ENCODE data around the gene NUFIP2. TPM values are rescaled to one million over a fixed set of nuclear protein-coding genes. Genes with fewer than 3 reads are reported as not detected.

Gene NUFIP2
- total and polyA plus RNA-seq, 10 of the 15 experiments (the other 5 are each of a cell fraction or from before 2014, with no cell fraction given), result 3.7 to 32.3 (median 14.5) TPM

DNA sequence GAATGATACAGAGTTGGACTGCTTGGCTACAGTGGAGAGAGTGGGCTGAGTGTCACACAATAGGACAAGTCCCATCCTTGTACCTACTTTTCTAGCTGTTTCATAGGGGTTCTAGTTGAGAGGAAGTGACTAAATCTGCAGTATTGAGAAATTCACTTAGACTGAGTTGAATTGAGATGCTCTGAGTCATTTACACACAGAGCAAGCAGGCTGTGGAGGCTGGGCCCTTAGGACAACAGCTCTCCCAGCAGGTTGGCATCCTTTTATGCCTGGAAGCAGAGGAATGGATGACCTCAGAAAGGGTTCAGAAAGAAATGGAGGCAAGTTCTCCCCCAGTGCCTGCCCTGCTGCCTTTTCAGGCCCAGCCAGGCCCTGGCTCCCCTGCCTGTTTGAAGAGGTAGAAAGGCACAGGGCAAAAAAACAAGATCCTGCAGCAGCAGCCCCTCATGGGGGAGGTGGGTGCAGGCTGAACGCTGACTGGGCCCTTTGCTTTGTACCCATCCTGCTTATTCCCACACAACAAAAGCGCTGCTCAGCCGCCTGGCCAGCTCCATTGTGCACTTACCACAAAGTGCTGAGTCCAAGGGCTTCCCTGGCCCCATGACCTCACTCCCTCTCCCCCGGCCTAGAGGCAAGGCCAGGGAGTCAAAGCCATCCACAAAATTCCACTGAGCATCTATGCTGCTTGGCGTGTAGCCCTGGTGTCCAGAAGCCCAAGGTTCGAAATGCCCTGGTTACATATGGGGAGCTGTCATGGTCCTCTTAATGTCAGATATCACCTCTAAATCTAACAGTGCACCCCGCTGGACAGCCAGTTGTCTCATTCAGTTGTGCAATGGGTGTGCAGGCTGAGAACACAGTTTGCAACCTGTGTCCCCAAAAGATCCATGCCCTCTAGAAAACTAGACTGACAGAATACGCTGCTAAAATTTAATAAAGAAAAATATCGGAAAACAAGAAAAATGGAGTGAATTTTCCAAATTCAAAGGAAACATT lies 52.7 kb downstream of the NUFIP2 start:
- Histone ChIP-seq H3K36me3 (ENCODE audit: control insufficient read depth in 2 of 2, insufficient read depth in 2 of 2, low read length in 1 of 2) (no peaks in the 10 kb centered on the region), H3K9ac (ENCODE audit: control insufficient read depth, insufficient read depth, low read length) (no peak overlapping the region), H3K4me3 (no peak overlapping the region), H2AFZ (ENCODE audit: control insufficient read depth, low read depth, low read length) (no peak overlapping the region), H3K9me3 (replicated peaks; ENCODE audit: control insufficient read depth, insufficient read depth, low read length) (no peaks in the 10 kb centered on the region), H3K27me3 (replicated peaks in 1 of 2; ENCODE audit: control insufficient read depth in 2 of 2, insufficient read depth in 2 of 2, low read length in 1 of 2) (no peaks in the 10 kb centered on the region), H3K27ac (ENCODE audit: control insufficient read depth, insufficient read depth) (no peak overlapping the region), H3K4me1 (ENCODE audit: control insufficient read depth, insufficient read depth, low read length) (no peaks in the 10 kb centered on the region; the same call in 1 of the 2 replicates), H3K4me2 (ENCODE audit: control insufficient read depth, insufficient read depth) (no peak overlapping the region), H4K20me1 (ENCODE audit: control insufficient read depth, insufficient read depth) (no peaks in the 10 kb centered on the region), H3K79me2 (ENCODE audit: control insufficient read depth, insufficient read depth, low read length) (no peaks in the 10 kb centered on the region)
- FAIRE-seq (no peak), ATAC-seq (no peak; the same call in 2 of the 3 replicates), DNase-seq (ENCODE audit: low read depth, low spot score) (no peak)
- WGBS (ENCODE audit: insufficient coverage, insufficient replicate concordance, low lambda C conversion rate, missing lambda C conversion rate), result 47% methylated on average over 9 of the region's 9 CpGs
- CTCF ChIA-PET, result interaction anchor here (0.8 to 3.0 kb wide), 9 partner anchors 16 to 117 kb away, joined by 3 to 26 read pairs (median 5); no protein-coding TSS in a partner anchor
- POLR2A ChIA-PET, result no interaction called here
- SMC1A ChIA-PET (ENCODE audit: uncharacterized antibody, unreplicated experiment), result interaction anchor here (1.2 to 3.6 kb wide), 8 partner anchors 8 to 92 kb away, joined by 3 to 8 read pairs (median 5); no protein-coding TSS in a partner anchor
- RAD21 ChIA-PET (ENCODE audit: unreplicated experiment), result interaction anchor here (0.7 to 2.2 kb wide), 5 partner anchors 21 to 117 kb away, joined by 3 to 14 read pairs (median 4); no protein-coding TSS in a partner anchor
- intact Hi-C loops (cut with micrococcal nuclease; ENCODE audit: unreplicated experiment), result no loop called here
- TF ChIP-seq YBX1 (IDR thresholded peaks at IDR 0.05) (no peak), SPI1 (IDR thresholded peaks at IDR 0.05; ENCODE audit: borderline replicate concordance, insufficient read depth, low read depth, low read length) (peak; percentile 7; the same call in 1 of the 2 replicates), MXI1 (IDR thresholded peaks at IDR 0.05; ENCODE audit: low read depth, low read length) (no peak), ZBED1 (IDR thresholded peaks at IDR 0.05; ENCODE audit: borderline replicate concordance) (no peak), EGR1 (IDR thresholded peaks at IDR 0.05; ENCODE audit: borderline replicate concordance in 1 of 2, low read depth in 2 of 2, low read length in 2 of 2) (no peak), SRF (IDR thresholded peaks at IDR 0.05; ENCODE audit: low read depth in 2 of 2, low read length in 2 of 2) (no peak), IKZF2 (IDR thresholded peaks at IDR 0.05) (no peak), RAD21 (IDR thresholded peaks at IDR 0.05; ENCODE audit: insufficient read depth, low read depth, low read length) (peak; percentile 39), TCF12 (IDR thresholded peaks at IDR 0.05; ENCODE audit: low read depth, low read length) (no peak), FOXK2 (IDR thresholded peaks at IDR 0.05) (no peak)
- TF ChIP-seq, protein P1, sequence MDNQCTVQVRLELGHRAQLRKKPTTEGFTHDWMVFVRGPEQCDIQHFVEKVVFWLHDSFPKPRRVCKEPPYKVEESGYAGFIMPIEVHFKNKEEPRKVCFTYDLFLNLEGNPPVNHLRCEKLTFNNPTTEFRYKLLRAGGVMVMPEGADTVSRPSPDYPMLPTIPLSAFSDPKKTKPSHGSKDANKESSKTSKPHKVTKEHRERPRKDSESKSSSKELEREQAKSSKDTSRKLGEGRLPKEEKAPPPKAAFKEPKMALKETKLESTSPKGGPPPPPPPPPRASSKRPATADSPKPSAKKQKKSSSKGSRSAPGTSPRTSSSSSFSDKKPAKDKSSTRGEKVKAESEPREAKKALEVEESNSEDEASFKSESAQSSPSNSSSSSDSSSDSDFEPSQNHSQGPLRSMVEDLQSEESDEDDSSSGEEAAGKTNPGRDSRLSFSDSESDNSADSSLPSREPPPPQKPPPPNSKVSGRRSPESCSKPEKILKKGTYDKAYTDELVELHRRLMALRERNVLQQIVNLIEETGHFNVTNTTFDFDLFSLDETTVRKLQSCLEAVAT (IDR thresholded peaks at IDR 0.05), result no peak
- TF ChIP-seq, protein P2, sequence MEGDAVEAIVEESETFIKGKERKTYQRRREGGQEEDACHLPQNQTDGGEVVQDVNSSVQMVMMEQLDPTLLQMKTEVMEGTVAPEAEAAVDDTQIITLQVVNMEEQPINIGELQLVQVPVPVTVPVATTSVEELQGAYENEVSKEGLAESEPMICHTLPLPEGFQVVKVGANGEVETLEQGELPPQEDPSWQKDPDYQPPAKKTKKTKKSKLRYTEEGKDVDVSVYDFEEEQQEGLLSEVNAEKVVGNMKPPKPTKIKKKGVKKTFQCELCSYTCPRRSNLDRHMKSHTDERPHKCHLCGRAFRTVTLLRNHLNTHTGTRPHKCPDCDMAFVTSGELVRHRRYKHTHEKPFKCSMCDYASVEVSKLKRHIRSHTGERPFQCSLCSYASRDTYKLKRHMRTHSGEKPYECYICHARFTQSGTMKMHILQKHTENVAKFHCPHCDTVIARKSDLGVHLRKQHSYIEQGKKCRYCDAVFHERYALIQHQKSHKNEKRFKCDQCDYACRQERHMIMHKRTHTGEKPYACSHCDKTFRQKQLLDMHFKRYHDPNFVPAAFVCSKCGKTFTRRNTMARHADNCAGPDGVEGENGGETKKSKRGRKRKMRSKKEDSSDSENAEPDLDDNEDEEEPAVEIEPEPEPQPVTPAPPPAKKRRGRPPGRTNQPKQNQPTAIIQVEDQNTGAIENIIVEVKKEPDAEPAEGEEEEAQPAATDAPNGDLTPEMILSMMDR (IDR thresholded peaks at IDR 0.05 in 2 of 3, conservative IDR thresholded peaks at IDR 0.05 in 1 of 3; ENCODE audit: control insufficient read depth in 2 of 3, extremely low read depth in 1 of 3, insufficient read depth in 1 of 3, low read depth in 3 of 3, low read length in 3 of 3), result 0 out of 6 replicates have a peak, but pooled peaks of 1 of the 3 experiments have one; percentile 16
- no TSS peak for BruUV-seq (replicated peaks)
- in situ Hi-C loops (cut with MboI), result no loop called here
